DND-41 (cell line): ENCODE data around the gene PIK3AP1.

Experiments used
- ATAC-seq: fragments of 200-7000 bp; cut with Tn5 transposase; 3 replicates; pipeline ENCODE4 v1.9.1; 2021; ENCODE audit warnings: low read depth; ENCODE audit not compliant: insufficient read depth
- DNase-seq: peaks from one replicate; pipeline ENCODE4 v3.0.0-alpha.2; 2020
- H2AFZ ChIP-seq: 2 replicates; pipeline ENCODE4 v1.6.0; 2012; ENCODE audit warnings: low read depth, low read length
- H3K27ac ChIP-seq: 2 replicates; pipeline ENCODE4 v1.5.1; 2012; ENCODE audit warnings: low read length, inconsistent platforms
- H3K27me3 ChIP-seq: fragments of 200-600 bp; sonication (generic); 2 replicates; pipeline ENCODE4 v1.6.0; 2012; ENCODE audit warnings: low read length, mild to moderate bottlenecking, inconsistent platforms; ENCODE audit not compliant: insufficient read depth, poor library complexity
- H3K36me3 ChIP-seq: 2 replicates; pipeline ENCODE4 v1.5.1; 2012; ENCODE audit warnings: low read length, inconsistent platforms; ENCODE audit not compliant: insufficient read depth
- H3K4me1 ChIP-seq: 2 replicates; pipeline ENCODE4 v1.5.1; 2012; ENCODE audit warnings: mild to moderate bottlenecking, low read length; ENCODE audit not compliant: insufficient read depth
- H3K4me2 ChIP-seq: 2 replicates; pipeline ENCODE4 v1.6.0; 2012; ENCODE audit warnings: mild to moderate bottlenecking, moderate library complexity, low read length, inconsistent platforms; ENCODE audit not compliant: insufficient read depth
- H3K4me3 ChIP-seq, 2 experiments: fragments of 200-600 bp in 1 of 2; shearing (Covaris generic) in 1 of 2; 2 replicates each; pipeline ENCODE4 v1.5.1; 2012 to 2016; ENCODE audit warnings: inconsistent platforms in 2 of 2, low read length in 2 of 2, mild to moderate bottlenecking in 2 of 2, low read depth in 1 of 2, moderate library complexity in 1 of 2
- H3K79me2 ChIP-seq: 2 replicates; pipeline ENCODE4 v1.6.0; 2012; ENCODE audit warnings: low read length, inconsistent platforms; ENCODE audit not compliant: insufficient read depth
- H3K9ac ChIP-seq: 2 replicates; pipeline ENCODE4 v1.6.0; 2012; ENCODE audit warnings: low read depth, mild to moderate bottlenecking, inconsistent platforms, low read length, moderate library complexity
- H3K9me3 ChIP-seq: 2 replicates; pipeline ENCODE4 v1.5.1; 2012; ENCODE audit warnings: low read length, moderate library complexity, mild to moderate bottlenecking, inconsistent platforms; ENCODE audit not compliant: insufficient read depth, severe bottlenecking
- H4K20me1 ChIP-seq: 2 replicates; pipeline ENCODE4 v1.6.0; 2012; ENCODE audit warnings: low read length; ENCODE audit not compliant: insufficient read depth
- CTCF ChIP-seq: IDR thresholded peaks from 2 replicates; pipeline ENCODE4 v1.5.1; 2012; ENCODE audit warnings: borderline replicate concordance, low read length, moderate library complexity, mild to moderate bottlenecking; ENCODE audit not compliant: poor library complexity, severe bottlenecking; ENCODE audit errors: extremely low read depth
- EZH2 ChIP-seq: IDR thresholded peaks from 3 replicates; pipeline ENCODE4 v1.6.1; 2012; ENCODE audit warnings: borderline replicate concordance, low read depth, mild to moderate bottlenecking, moderate library complexity, low read length, inconsistent platforms; ENCODE audit not compliant: severe bottlenecking

PIK3AP1 gene

GRCh38 chr10:96570983-96571964 is 149.0 kb downstream of the PIK3AP1 start:
- Histone ChIP-seq H3K9me3 (no peaks in the 10 kb centered on the region), H2AFZ (no peak overlapping the region), H3K4me3 (no peak overlapping the region), H4K20me1 (peaks cover 69% of the 10 kb centered on the region; the same call in 1 of the 2 replicates), H3K9ac (no peak overlapping the region), H3K36me3 (peaks cover 62% of the 10 kb centered on the region), H3K4me1 (no peaks in the 10 kb centered on the region), H3K79me2 (peaks cover 97% of the 10 kb centered on the region), H3K27me3 (no peaks in the 10 kb centered on the region), H3K4me2 (no peak overlapping the region), H3K27ac (no peak overlapping the region)
- ATAC-seq = no peak
- TF ChIP-seq EZH2 (no peak), CTCF (no peak)
- DNase-seq = no peak

DNA sequence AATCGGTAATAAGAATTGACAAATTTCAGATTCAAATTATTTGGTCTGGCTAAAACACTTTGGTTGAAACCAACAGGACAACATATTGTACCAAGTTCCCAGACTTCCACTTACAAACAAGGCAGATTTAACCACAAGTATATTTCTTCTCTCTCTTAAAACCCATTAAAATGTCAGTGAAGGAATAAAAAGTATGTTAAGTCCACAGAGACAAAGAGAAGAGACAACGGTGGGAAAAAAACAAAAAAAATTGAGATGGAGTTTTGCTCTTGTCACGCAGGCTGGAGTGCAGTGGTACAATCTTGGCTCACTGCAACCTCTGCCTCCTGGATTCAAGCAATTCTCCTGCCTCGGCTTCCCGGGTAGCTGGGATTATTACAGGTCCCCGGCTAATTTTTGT is 149.8 kb downstream of the PIK3AP1 start:
- Histone ChIP-seq H3K4me1 (no peaks in the 10 kb centered on the region), H3K4me2 (no peak overlapping the region), H3K79me2 (peaks cover 97% of the 10 kb centered on the region), H3K4me3 (no peak overlapping the region), H2AFZ (no peak overlapping the region), H3K9me3 (no peaks in the 10 kb centered on the region), H3K27me3 (no peaks in the 10 kb centered on the region), H4K20me1 (peaks cover 68% of the 10 kb centered on the region; the same call in 1 of the 2 replicates), H3K36me3 (peaks cover 56% of the 10 kb centered on the region), H3K9ac (no peak overlapping the region), H3K27ac (no peak overlapping the region)
- TF ChIP-seq EZH2 = no peak
- no peak for TF ChIP-seq CTCF
- no peak for DNase-seq
- no peak for ATAC-seq

DNA sequence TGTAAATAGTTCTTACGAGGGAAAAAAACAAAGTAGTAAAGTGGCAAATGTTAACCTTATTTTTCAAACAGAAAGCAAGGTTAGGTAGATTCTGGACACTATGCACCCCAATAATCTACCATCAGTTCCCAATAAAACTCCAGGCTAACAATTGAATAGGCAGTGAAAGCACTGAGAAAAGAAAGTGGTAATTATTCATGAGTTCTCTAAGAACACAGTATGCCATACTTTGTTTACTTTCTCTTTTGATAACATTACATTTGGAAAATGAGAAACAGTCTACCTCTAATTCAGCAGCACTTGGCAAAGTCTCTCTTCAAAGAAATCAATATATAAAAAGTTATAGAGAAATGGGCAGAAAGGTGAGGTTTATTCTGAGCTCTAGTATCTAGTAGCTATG is 151.9 kb downstream of the PIK3AP1 start:
- H3K79me2 ChIP-seq = peaks cover 89% of the 10 kb centered on the region
- DNase-seq (no peak), ATAC-seq (no peak)
- H2AFZ ChIP-seq = no peak overlapping the region
- no peak overlapping the region for H3K4me2 ChIP-seq
- H3K4me1 ChIP-seq = no peaks in the 10 kb centered on the region
- H3K36me3 ChIP-seq = peaks cover 61% of the 10 kb centered on the region
- H3K9me3 ChIP-seq = no peaks in the 10 kb centered on the region
- H4K20me1 ChIP-seq = peaks cover 60% of the 10 kb centered on the region; the same call in 1 of the 2 replicates
- no peak for TF ChIP-seq EZH2
- TF ChIP-seq CTCF = no peak
- no peak overlapping the region for H3K4me3 ChIP-seq
- H3K27ac ChIP-seq = no peak overlapping the region
- H3K27me3 ChIP-seq = no peaks in the 10 kb centered on the region
- no peak overlapping the region for H3K9ac ChIP-seq
